Measurements from ENCODE around the gene TPR. TPM values are rescaled to one million over a fixed set of nuclear protein-coding genes. Genes with fewer than 3 reads are reported as not detected.

The TPR gene
- total RNA-seq = 29.1 and 45.4 TPM in 2 replicates

GRCh38 chr1:186375152-186375928 lies at the start of gene TPR, which contains the start of gene ODR4:
Gene TPR, minus strand, starts transcription at chr1:186375253. Its CDS starts 225 bp downstream, at chr1:186375028.
Gene ODR4, plus strand, starts transcription at chr1:186375838. Its CDS starts 3,948 bp downstream, at chr1:186379786.

GRCh38 chr1:186295980-186296379 lies 79.1 kb downstream of the TPR start, which contains the start of gene PRG4:
Gene PRG4, plus strand, starts transcription at chr1:186296279.

Other genes starting within 250 kb of the TPR start
- 0.93 and 3.1 TPM in 2 replicates for gene PRG4, start 79.0 kb downstream of the TPR start, total RNA-seq
- gene ODR4, start 585 bp upstream of the TPR start, total RNA-seq = 6.9 and 14.9 TPM in 2 replicates
- gene PDC, start 85.9 kb upstream of the TPR start, total RNA-seq = not detected in 2 replicates